Testis (tissue), 3 donors: ENCODE results near the gene SF1. TPM values are rescaled to one million over a fixed set of nuclear protein-coding genes. Genes with fewer than 3 reads are reported as not detected.

Experiments
- DNase-seq: peaks from one replicate; pipeline ENCODE4 v3.0.0-alpha.2; 2019
- H3K27ac ChIP-seq, 2 donors: fragments of 200-600 bp; sonication (generic); one replicate each; pipeline ENCODE4 v1.5.1; 2019
- H3K27me3 ChIP-seq: fragments of 200-600 bp; sonication (generic); one replicate; pipeline ENCODE4 v1.5.1; 2019
- H3K36me3 ChIP-seq: fragments of 200-600 bp; sonication (generic); one replicate; pipeline ENCODE4 v1.5.1; 2017; ENCODE audit warnings: low read depth; ENCODE audit errors: missing control alignments
- H3K4me1 ChIP-seq: fragments of 200-600 bp; sonication (generic); one replicate; pipeline ENCODE4 v1.5.1; 2019
- H3K4me3 ChIP-seq, 2 donors: fragments of 200-600 bp; sonication (generic); one replicate each; pipeline ENCODE4 v1.5.1; 2017 to 2019
- H3K9me3 ChIP-seq: fragments of 200-600 bp; sonication (generic); one replicate; pipeline ENCODE4 v1.5.1; 2017
- POLR2A ChIP-seq: fragments of 450-650 bp; IDR thresholded peaks from one replicate; pipeline ENCODE4 v1.6.1; 2017; ENCODE audit warnings: antibody characterized with exemption, mild to moderate bottlenecking, moderate library complexity
- WGBS, 2 donors: methylation state at CpG; one replicate each; pipeline ENCODE4 v1.1.5; 2018; 5-methylcytosine and 5-hydroxymethylcytosine counted together
- intact Hi-C: fragments of 100-400 bp; cut with DNase I; formaldehyde crosslinking; loops from one replicate; pipeline ENCODE4 v1.15.1; 2023; ENCODE audit warnings: low total_unique reads
- polyA plus RNA-seq: library from polyadenylated mRNA; stranded (reverse); fragments of 350-450 nt; fragmentation: Illumina TruSeq; extraction: RNeasy Lipid Tissue Mini Kit (QIAGEN cat#74804); gene quantifications from one replicate; pipeline ENCODE4 v1.2.3, GENCODE V29; 2014; ENCODE audit warnings: low read depth, low replicate concordance; ENCODE audit not compliant: insufficient read depth
- total RNA-seq, 2 donors: library from RNA; depleted of rRNA; stranded (reverse); fragments of >200 nt; gene quantifications; one replicate each; pipeline ENCODE4 v1.2.3, GENCODE V29; 2016
- TF ChIP-seq, protein P1 (sequence below), 3 experiments: fragments of 450-650 bp in 2 of 3; fragments of 200-600 bp in 1 of 3; sonication (generic) in 1 of 3; IDR thresholded peaks; one replicate each; pipeline ENCODE4 v1.5.1; 2016 to 2019; ENCODE audit warnings: antibody characterized with exemption in 3 of 3, mild to moderate bottlenecking in 2 of 3, moderate library complexity in 1 of 3

The SF1 gene
- total and polyA plus RNA-seq, 3 donors from 2014 or later: 431 to 499 (median 455) TPM

DNA sequence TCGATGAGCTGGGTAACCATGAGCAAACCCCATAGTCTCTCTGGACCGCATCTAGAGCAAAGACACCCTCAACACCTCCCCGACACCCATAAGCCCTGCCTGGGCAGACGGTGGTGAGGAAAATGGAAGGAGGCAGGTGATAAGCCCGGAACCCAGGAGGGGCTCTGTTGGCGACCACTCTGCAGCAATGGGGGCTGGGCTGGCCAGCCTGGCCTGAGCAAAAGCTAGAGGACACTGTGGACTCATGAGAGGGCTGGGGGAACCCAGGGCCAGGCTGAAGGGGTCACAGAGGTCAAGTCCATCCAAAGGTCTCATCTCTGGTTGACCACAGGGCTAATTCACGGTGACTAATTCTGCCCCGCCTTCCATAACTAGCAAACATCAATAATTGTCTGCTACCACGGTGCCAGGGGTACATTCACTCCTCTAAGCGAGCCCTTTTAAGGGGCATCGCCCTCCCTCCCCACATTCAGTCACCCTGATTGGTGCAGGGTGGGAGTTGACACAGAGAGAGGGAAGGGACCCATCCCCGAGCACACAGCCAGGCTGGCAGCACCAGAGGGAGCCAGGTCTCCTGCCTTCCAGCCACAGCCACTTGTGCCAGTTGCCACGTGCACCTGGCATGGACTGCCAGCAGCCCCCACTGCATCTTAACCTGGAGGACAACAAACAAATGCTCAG, 22.5 kb downstream of the SF1 start:
- no peak for TF ChIP-seq POLR2A
- TF ChIP-seq, protein P1, sequence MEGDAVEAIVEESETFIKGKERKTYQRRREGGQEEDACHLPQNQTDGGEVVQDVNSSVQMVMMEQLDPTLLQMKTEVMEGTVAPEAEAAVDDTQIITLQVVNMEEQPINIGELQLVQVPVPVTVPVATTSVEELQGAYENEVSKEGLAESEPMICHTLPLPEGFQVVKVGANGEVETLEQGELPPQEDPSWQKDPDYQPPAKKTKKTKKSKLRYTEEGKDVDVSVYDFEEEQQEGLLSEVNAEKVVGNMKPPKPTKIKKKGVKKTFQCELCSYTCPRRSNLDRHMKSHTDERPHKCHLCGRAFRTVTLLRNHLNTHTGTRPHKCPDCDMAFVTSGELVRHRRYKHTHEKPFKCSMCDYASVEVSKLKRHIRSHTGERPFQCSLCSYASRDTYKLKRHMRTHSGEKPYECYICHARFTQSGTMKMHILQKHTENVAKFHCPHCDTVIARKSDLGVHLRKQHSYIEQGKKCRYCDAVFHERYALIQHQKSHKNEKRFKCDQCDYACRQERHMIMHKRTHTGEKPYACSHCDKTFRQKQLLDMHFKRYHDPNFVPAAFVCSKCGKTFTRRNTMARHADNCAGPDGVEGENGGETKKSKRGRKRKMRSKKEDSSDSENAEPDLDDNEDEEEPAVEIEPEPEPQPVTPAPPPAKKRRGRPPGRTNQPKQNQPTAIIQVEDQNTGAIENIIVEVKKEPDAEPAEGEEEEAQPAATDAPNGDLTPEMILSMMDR (IDR thresholded peaks at IDR 0.05): no peak
- DNase-seq: no peak
- H3K9me3 ChIP-seq: no peaks in the 10 kb centered on the region
- H3K4me3 ChIP-seq: no peak overlapping the region
- 87 to 89% methylated on average over 13 of the region's 13 CpGs for WGBS, 2 donors
- intact Hi-C loops: no loop called here
- H3K4me1 ChIP-seq: peaks cover 35% of the 10 kb centered on the region
- no peaks in the 10 kb centered on the region for H3K36me3 ChIP-seq
- H3K27ac ChIP-seq: no peak overlapping the region
- no peaks in the 10 kb centered on the region for H3K27me3 ChIP-seq

DNA sequence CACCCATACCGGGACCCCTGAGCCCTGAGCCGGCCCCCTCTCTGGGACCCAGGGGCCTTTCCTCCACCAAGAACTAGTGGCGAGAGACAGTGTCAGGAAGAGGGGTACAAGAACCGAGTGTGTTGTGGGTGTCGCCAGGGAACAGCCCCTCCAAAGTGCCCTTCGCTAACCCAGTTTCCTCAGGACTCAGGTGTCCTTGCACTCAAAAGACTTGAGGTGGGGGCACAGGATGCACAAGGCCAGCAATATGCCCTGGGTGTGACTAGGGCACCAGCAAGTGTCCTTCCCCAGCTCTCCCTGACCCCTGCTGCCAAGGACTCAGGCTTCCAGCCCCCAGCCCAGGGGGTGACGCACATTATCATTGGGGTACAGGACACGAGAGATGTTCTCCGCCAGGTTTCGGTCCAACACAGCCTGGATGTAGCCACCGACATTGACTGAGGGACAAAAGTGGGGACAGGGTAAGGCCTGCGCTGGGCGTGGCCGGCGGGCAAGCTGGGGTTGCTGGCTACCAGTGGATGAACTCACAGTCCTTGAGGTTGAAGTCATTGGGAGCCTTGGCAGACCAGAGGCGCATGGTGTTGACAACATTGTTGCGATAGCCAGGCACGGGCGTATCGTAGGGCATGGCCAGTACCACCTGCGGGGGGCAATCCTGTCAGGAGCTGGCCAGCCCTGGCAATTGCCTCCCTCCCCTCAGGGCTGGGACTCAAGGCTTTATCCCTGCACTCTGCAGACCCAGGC, 23.3 kb downstream of the SF1 start:
- Histone ChIP-seq H3K4me1 (peaks cover 28% of the 10 kb centered on the region), H3K4me3 (no peak overlapping the region), H3K27ac (no peak overlapping the region), H3K36me3 (no peaks in the 10 kb centered on the region), H3K9me3 (no peaks in the 10 kb centered on the region), H3K27me3 (no peaks in the 10 kb centered on the region)
- no peak for DNase-seq
- WGBS, 2 donors: 79 to 85% methylated on average over 8 to 21 of the region's 21 CpGs
- TF ChIP-seq, protein P1 (IDR thresholded peaks at IDR 0.05): no peak
- TF ChIP-seq POLR2A: no peak
- intact Hi-C loops: no loop called here

DNA sequence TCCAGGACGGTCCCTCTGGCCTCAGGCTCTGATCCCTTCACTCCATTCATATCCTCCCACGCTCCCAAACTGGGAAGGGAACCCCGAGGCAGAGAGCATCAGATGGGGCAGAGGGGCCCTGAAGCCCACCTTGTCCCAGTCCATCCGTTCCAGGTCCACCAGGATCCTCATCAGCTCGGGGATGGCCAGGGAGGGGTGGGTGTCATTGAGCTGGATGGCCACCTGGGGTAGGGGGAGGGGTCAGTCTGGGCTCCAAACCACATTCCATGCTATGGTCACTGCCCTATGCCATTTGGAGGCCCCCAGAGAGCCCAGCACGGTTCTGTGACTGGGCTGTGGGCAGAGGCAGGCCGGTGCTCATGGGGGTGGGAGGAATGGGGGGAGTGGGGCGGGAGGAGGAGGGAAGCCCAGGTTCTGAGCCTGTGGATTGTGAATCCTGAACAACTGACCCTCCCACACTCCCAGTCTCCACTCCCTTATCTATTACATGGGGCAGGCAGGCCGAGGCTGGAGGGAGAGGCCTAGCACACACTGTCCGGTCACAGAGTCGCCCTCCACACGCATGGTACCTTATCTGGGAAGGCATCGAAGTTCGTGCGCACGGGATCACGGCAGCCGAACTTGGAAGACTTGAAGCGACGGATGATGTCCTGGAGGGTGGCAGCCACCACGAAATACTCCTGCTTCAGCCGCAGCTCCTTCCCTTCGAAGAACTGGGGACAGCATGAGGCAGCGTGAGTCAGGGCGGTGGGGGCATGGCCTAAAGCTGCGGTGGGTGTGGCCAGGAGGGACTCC, 24.0 kb downstream of the SF1 start:
- TF ChIP-seq POLR2A: no peak
- TF ChIP-seq, protein P1 (IDR thresholded peaks at IDR 0.05): no peak
- intact Hi-C loops: no loop called here
- Histone ChIP-seq H3K4me1 (peaks cover 24% of the 10 kb centered on the region), H3K27me3 (no peaks in the 10 kb centered on the region), H3K36me3 (no peaks in the 10 kb centered on the region), H3K4me3 (no peak overlapping the region), H3K27ac (no peak overlapping the region), H3K9me3 (no peaks in the 10 kb centered on the region)
- DNase-seq: peak; percentile 75
- 69 to 87% methylated on average over 16 to 21 of the region's 26 CpGs for WGBS, 2 donors

DNA sequence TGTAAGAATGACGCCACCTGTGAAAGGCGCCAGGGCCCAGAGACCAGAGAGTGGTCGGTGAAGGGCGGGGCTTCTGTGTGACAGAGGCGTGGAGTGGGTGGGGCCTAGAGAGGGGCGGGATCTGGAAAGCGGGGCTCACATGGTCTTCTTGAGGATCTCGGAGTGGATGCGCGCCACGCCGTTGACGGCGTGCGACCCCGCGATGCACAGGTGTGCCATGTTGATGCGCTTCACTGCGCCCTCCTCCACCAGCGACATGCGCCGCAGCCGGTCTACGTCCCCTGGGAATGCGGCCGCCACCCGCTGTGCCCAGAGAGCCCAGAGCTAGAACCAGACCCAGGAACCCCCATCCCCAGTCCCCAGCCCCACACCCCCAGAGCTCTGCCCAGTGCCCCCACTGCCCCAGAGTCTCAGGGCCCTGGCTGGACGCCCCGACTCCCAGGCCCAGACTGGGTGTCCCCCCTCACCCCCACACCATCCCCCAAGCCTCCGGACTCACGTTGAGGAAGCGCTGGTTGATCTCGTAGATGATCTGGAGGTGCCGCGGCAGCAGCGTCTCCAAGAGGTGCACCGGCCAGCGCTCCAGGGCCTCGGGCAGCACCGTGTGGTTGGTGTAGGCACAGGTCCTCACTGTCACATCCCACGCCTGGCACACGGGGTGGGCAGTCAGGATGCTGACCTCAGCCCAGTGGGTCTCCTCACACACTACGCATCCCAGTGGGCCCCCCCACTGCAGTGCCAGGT, 24.8 kb downstream of the SF1 start:
- Histone ChIP-seq H3K27me3 (no peaks in the 10 kb centered on the region), H3K27ac (no peak overlapping the region), H3K4me1 (peaks cover 18% of the 10 kb centered on the region), H3K9me3 (no peaks in the 10 kb centered on the region), H3K4me3 (no peak overlapping the region), H3K36me3 (no peaks in the 10 kb centered on the region)
- TF ChIP-seq, protein P1 (IDR thresholded peaks at IDR 0.05): no peak
- TF ChIP-seq POLR2A: no peak
- DNase-seq: no peak
- intact Hi-C loops: no loop called here
- WGBS, 2 donors: 94 to 96% methylated on average over 30 to 40 of the region's 43 CpGs
